ENCODE results near the gene XYLT2. TPM values are rescaled to one million over a fixed set of nuclear protein-coding genes. Genes with fewer than 3 reads are reported as not detected.

XYLT2 gene
- 65.6 and 108 TPM in 2 replicates for total RNA-seq

DNA sequence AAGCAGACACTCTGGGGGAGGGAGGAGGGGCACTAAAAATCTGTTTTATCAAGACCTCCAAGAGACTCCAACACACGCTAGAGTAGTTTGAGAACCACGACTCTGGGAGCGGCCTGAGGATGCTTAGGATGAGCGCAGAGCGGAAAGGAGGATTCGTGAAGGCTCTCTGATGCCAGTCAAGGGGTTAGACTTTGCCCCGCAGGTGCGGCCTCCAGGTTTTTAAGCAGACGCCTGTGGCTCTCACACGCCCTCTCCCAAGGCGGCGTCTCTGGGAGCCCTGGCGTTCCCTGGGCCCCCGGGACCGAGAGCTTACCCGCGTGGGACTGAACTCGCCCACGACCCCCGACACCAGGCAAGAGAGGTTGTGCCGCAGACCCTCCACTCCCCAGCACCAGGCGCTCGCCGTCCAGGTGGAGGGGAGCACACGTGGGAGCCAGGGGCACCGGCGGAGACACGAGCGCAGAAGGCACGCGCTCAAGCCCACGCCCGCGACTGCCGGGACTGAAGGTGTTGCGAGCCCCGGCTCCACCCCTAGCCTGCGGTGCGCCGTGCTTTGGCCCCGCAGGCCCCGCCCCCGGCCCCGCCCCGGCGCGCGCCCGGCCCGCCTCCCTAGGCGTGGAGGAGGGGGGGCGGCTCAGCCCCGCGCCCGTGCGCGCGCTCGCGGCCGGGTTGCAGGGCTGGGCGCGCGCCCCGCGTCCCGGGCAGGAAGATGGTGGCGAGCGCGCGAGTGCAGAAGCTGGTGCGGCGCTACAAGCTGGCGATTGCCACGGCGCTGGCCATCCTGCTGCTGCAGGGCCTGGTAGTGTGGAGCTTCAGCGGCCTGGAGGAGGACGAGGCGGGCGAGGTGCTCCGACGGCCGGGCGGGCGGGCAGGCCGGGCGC, at the start of gene XYLT2:
XYLT2 (plus strand) TSS at position 695 of the 881 bp plus-strand sequence; CDS start at position 710, 15 bp downstream.

GRCh38 chr17:50372758-50373556, 27.0 kb downstream of the XYLT2 start, which contains the start of the genes EME1 and MRPL27:
EME1 (plus strand) TSS chr17:50373229; CDS start chr17:50375209, 1,980 bp downstream.
MRPL27 (minus strand) TSS chr17:50373184; CDS start chr17:50373170, 14 bp downstream.

DNA sequence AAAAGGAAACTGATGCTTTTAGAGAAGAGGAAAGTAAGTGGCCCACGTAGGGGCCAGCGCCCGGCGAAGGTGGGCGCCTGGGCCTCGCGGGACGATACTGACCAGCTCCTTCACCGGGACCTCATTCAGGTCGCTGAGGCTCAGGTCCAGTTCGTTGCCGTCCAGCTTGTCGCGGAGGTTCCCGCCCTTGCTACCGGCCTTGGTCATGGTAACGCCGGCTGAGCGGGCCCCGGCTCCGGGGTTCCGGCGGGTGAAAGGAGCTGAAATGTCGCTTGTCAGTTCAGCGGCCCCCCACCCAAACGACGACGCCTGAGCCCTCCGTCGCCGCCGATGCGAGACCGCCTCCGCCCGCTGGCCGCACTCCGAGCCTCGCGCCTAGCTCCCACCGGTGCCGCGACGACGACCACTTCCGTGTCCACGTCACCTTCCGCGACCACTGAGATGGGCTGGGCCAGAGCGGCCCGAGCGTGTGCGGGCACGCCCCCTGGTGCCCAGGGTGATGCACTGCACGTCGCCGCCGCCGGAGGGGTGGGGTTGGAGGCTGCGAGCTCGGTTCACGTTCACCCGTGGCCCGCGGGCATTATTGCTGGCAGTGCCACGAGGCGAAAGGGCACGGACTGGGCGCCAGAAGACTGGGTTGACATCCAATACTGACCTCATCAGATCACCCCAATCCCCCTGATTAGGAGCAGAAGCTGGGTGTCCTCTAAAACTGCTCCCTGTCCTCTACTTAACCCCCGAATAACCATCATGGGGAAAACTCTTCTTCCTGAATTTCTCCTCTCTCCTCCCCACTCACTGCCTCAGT, 51.4 kb downstream of the XYLT2 start, which contains the start of gene LRRC59:
LRRC59 (minus strand) TSS at position 413 of the 808 bp plus-strand sequence; CDS start at position 207, 206 bp downstream.

Other genes with a start within 250 kb of the XYLT2 start
- 5.3 and 6.6 TPM in 2 replicates for gene SAMD14, start 216.0 kb upstream of the XYLT2 start, total RNA-seq
- gene PPP1R9B, start 195.4 kb upstream of the XYLT2 start, total RNA-seq = 29.4 and 36.7 TPM in 2 replicates
- gene SGCA, start 180.1 kb upstream of the XYLT2 start, total RNA-seq = 1.5 and 2.1 TPM in 2 replicates
- gene COL1A1, start 144.5 kb upstream of the XYLT2 start, total RNA-seq = 2,683 and 6,310 TPM in 2 replicates
- gene TMEM92, start 71.7 kb upstream of the XYLT2 start, total RNA-seq = 0.09 TPM in 1 of 2 replicates, not detected in the other
- 26.2 and 56.7 TPM in 2 replicates for gene MRPL27, start 27.1 kb downstream of the XYLT2 start, total RNA-seq
- 0.59 and 4.3 TPM in 2 replicates for gene EME1, start 27.1 kb downstream of the XYLT2 start, total RNA-seq
- gene LRRC59, start 51.4 kb downstream of the XYLT2 start, total RNA-seq = 157 and 297 TPM in 2 replicates
- gene ACSF2, start 80.1 kb downstream of the XYLT2 start, total RNA-seq = 28.2 and 28.5 TPM in 2 replicates
- not detected in 2 replicates for gene CHAD, start 122.8 kb downstream of the XYLT2 start, total RNA-seq
- gene RSAD1, start 132.7 kb downstream of the XYLT2 start, total RNA-seq = 17.7 and 27.3 TPM in 2 replicates
- gene MYCBPAP, start 162.3 kb downstream of the XYLT2 start, total RNA-seq = 0.59 and 0.74 TPM in 2 replicates
- 0.30 TPM in 1 of 2 replicates, not detected in the other for gene EPN3, start 186.6 kb downstream of the XYLT2 start, total RNA-seq
- 54.0 and 82.4 TPM in 2 replicates for gene SPATA20, start 201.0 kb downstream of the XYLT2 start, total RNA-seq
- 0.05 TPM in 1 of 2 replicates, not detected in the other for gene CACNA1G, start 214.6 kb downstream of the XYLT2 start, total RNA-seq

Measured in smooth muscle cell of the umbilical artery (primary cell).